HUDEP-2 (cell line): ENCODE results near the gene XRN2.
"Not testable (repeated sequence)": the region's sequence is repeated elsewhere in the genome, so short reads cannot be mapped to it uniquely, and the experiment has no call there.

Experiments used
- DNase-seq, 76 experiments: peaks; one replicate each; lab custom pipeline; 2025; ENCODE audit not compliant: unreplicated experiment in 76 of 76; lab: John Stamatoyannopoulos, UW

Gene XRN2

GRCh38 chr20:21342656-21343345, 39.7 kb downstream of the XRN2 start:
- DNase-seq, result no peak

GRCh38 chr20:21344206-21344900, 41.2 kb downstream of the XRN2 start:
- no peak for DNase-seq

- DNase-seq, result no peak
Measured at GRCh38 chr20:21344961-21345360, 41.8 kb downstream of the XRN2 start.

GRCh38 chr20:21352703-21353102, 49.6 kb downstream of the XRN2 start:
- peak in 2 of 76 experiments; percentile 4 to 5 for DNase-seq

GRCh38 chr20:21353236-21353635, 50.1 kb downstream of the XRN2 start:
- no peak for DNase-seq

GRCh38 chr20:21355981-21356380, 52.9 kb downstream of the XRN2 start:
- DNase-seq, result no peak

GRCh38 chr20:21356386-21356785, 53.3 kb downstream of the XRN2 start:
- no peak for DNase-seq

GRCh38 chr20:21357844-21358243, 54.7 kb downstream of the XRN2 start:
- DNase-seq, result no peak

- DNase-seq, result no peak
Measured at GRCh38 chr20:21358737-21359136, 55.6 kb downstream of the XRN2 start.

- no peak for DNase-seq
Measured at GRCh38 chr20:21360705-21361104, 57.6 kb downstream of the XRN2 start.

- DNase-seq, result no peak
Measured at GRCh38 chr20:21361266-21361665, 58.1 kb downstream of the XRN2 start.

GRCh38 chr20:21364413-21364812, 61.3 kb downstream of the XRN2 start:
- no peak for DNase-seq

- DNase-seq, result no peak
Measured at GRCh38 chr20:21365771-21366170, 62.6 kb downstream of the XRN2 start.

- not testable (repeated sequence) for DNase-seq
Measured at GRCh38 chr20:21366273-21366672, 63.1 kb downstream of the XRN2 start.

GRCh38 chr20:21368791-21369190, 65.7 kb downstream of the XRN2 start:
- no peak for DNase-seq

GRCh38 chr20:21371193-21371592, 68.1 kb downstream of the XRN2 start:
- DNase-seq, result no peak

GRCh38 chr20:21372016-21372415, 68.9 kb downstream of the XRN2 start:
- no peak for DNase-seq

- no peak for DNase-seq
Measured at GRCh38 chr20:21373436-21373835, 70.3 kb downstream of the XRN2 start.

- DNase-seq, result no peak
Measured at GRCh38 chr20:21376626-21377025, 73.5 kb downstream of the XRN2 start.

- no peak for DNase-seq
Measured at GRCh38 chr20:21377701-21378100, 74.6 kb downstream of the XRN2 start.

- DNase-seq, result no peak
Measured at GRCh38 chr20:21378259-21378658, 75.1 kb downstream of the XRN2 start.

GRCh38 chr20:21380711-21381110, 77.6 kb downstream of the XRN2 start:
- no peak for DNase-seq
